BLaER1 treated with 17β-estradiol and CSF1 and Interleukin-3, amounts not matched to agents 10 nM and 100 nM (cell line): ENCODE measurements around the gene JMJD6.

Experiments used
- H3K27ac ChIP-seq, 11 experiments: shearing (Covaris generic); formaldehyde crosslinking; 2 replicates each; pipeline ENCODE4 v1.8.1; 2022
- H3K27me3 ChIP-seq, 11 experiments: shearing (Covaris generic); formaldehyde crosslinking; 2 replicates each; pipeline ENCODE4 v1.8.1; 2022
- H3K36me3 ChIP-seq, 11 experiments: shearing (Covaris generic); formaldehyde crosslinking; 2 replicates each; pipeline ENCODE4 v1.8.1; 2022
- H3K4me1 ChIP-seq, 10 experiments: shearing (Covaris generic); formaldehyde crosslinking; 2 replicates each; pipeline ENCODE4 v1.8.1; 2022
- H3K4me2 ChIP-seq, 11 experiments: shearing (Covaris generic); formaldehyde crosslinking; 2 replicates each; pipeline ENCODE4 v1.8.1; 2022
- H3K4me3 ChIP-seq, 10 experiments: shearing (Covaris generic); formaldehyde crosslinking; 2 replicates each; pipeline ENCODE4 v1.8.1; 2022
- H3K9ac ChIP-seq, 11 experiments: shearing (Covaris generic); formaldehyde crosslinking; 2 replicates each; pipeline ENCODE4 v1.8.1; 2022
- H3K9me3 ChIP-seq, 11 experiments: shearing (Covaris generic); formaldehyde crosslinking; replicated peaks in 1 of 11; 2 replicates each; pipeline ENCODE4 v1.8.1; 2022
- H4K20me1 ChIP-seq, 11 experiments: shearing (Covaris generic); formaldehyde crosslinking; 2 replicates each; pipeline ENCODE4 v1.8.1; 2022
- Cebpa-rat ChIP-seq, 11 experiments: shearing (Covaris generic); IDR thresholded peaks; 2 replicates each; pipeline ENCODE4 v1.8.1; 2022

Gene JMJD6

GRCh38 chr17:76709077-76709950 is 17.1 kb downstream of the JMJD6 start:
- H3K4me1 ChIP-seq, result peaks cover 41 to 81% (median 64%) of the 10 kb centered on the region in 10 experiments
- H3K4me2 ChIP-seq, result peak overlapping the region; percentile 87 to 99 (median 95)
- no peak for TF ChIP-seq Cebpa-rat (IDR thresholded peaks at IDR 0.05)
- H3K36me3 ChIP-seq, result peaks cover 9 to 21% (median 13%) of the 10 kb centered on the region in 11 experiments; a peak in 19 of 22 replicates
- H3K9me3 ChIP-seq, result no peaks in the 10 kb centered on the region; a peak in 1 of 22 replicates
- peak overlapping the region; percentile 65 to 90 (median 82) for H3K9ac ChIP-seq
- H3K27me3 ChIP-seq, result 0 out of 22 replicates have a peak, but pooled peaks cover 0 to 4% (median 0%) of the 10 kb centered on the region in 11 experiments
- peaks cover 4 to 55% (median 19%) of the 10 kb centered on the region in 11 experiments; a peak in 16 of 22 replicates for H4K20me1 ChIP-seq
- peak overlapping the region; percentile 61 to 77 (median 70) for H3K4me3 ChIP-seq
- H3K27ac ChIP-seq, result peak overlapping the region in 7 of 11 experiments; percentile 49 to 82 (median 76); a peak in 12 of 22 replicates

- Histone ChIP-seq H3K27ac (peak overlapping the region in 6 of 11 experiments; percentile 5 to 82 (median 66); a peak in 9 of 22 replicates), H3K4me3 (peak overlapping the region in 2 of 10 experiments; percentile 22 to 30; a peak in 4 of 20 replicates), H3K36me3 (peaks cover 0 to 9% (median 4%) of the 10 kb centered on the region in 11 experiments; a peak in 14 of 22 replicates), H3K4me2 (peak overlapping the region; percentile 87 to 99 (median 95)), H4K20me1 (peaks cover under 1 to 44% (median 9%) of the 10 kb centered on the region in 11 experiments; a peak in 12 of 22 replicates), H3K4me1 (peaks cover 42 to 82% (median 67%) of the 10 kb centered on the region in 10 experiments), H3K27me3 (0 out of 22 replicates have a peak, but pooled peaks cover 0 to 4% (median 0%) of the 10 kb centered on the region in 11 experiments), H3K9ac (peak overlapping the region in 9 of 11 experiments; percentile 3 to 90 (median 76); a peak in 11 of 22 replicates), H3K9me3 (no peaks in the 10 kb centered on the region; a peak in 1 of 22 replicates)
- TF ChIP-seq Cebpa-rat (IDR thresholded peaks at IDR 0.05), result no peak
Observed at GRCh38 chr17:76707985-76708807, 18.2 kb downstream of the JMJD6 start.

GRCh38 chr17:76706817-76707216 is 19.6 kb downstream of the JMJD6 start:
- H3K36me3 ChIP-seq, result peaks cover 0 to 4% (median 0%) of the 10 kb centered on the region in 11 experiments; a peak in 1 of 22 replicates
- H3K4me3 ChIP-seq, result no peak overlapping the region
- peak overlapping the region in 1 of 11 experiments; percentile 93; a peak in 1 of 22 replicates for H3K4me2 ChIP-seq
- no peak for TF ChIP-seq Cebpa-rat (IDR thresholded peaks at IDR 0.05)
- peaks cover 0 to 30% (median 7%) of the 10 kb centered on the region in 11 experiments; a peak in 8 of 22 replicates for H4K20me1 ChIP-seq
- peaks cover 49 to 83% (median 74%) of the 10 kb centered on the region in 10 experiments for H3K4me1 ChIP-seq
- H3K27me3 ChIP-seq, result 0 out of 22 replicates have a peak, but pooled peaks cover 0 to 4% (median 0%) of the 10 kb centered on the region in 11 experiments
- H3K9ac ChIP-seq, result no peak overlapping the region
- no peaks in the 10 kb centered on the region; a peak in 1 of 22 replicates for H3K9me3 ChIP-seq
- no peak overlapping the region for H3K27ac ChIP-seq

- TF ChIP-seq Cebpa-rat (IDR thresholded peaks at IDR 0.05), result no peak
- no peak overlapping the region for H3K4me3 ChIP-seq
- H3K9me3 ChIP-seq, result no peaks in the 10 kb centered on the region; a peak in 1 of 22 replicates
- H3K9ac ChIP-seq, result peak overlapping the region in 3 of 11 experiments; percentile 31 to 44 (median 43); a peak in 2 of 22 replicates
- peaks cover 57 to 90% (median 80%) of the 10 kb centered on the region in 10 experiments for H3K4me1 ChIP-seq
- 0 out of 22 replicates have a peak, but pooled peaks cover 0 to 3% (median 0%) of the 10 kb centered on the region in 11 experiments for H3K27me3 ChIP-seq
- peak overlapping the region; percentile 6 to 60 (median 42); a peak in 19 of 22 replicates for H3K4me2 ChIP-seq
- peaks cover 0 to 4% (median 0%) of the 10 kb centered on the region in 11 experiments; a peak in 1 of 22 replicates for H3K36me3 ChIP-seq
- peak overlapping the region in 3 of 11 experiments; percentile 45 to 52 (median 48); a peak in 5 of 22 replicates for H3K27ac ChIP-seq
- peaks cover 0 to 23% (median 7%) of the 10 kb centered on the region in 11 experiments; a peak in 7 of 22 replicates for H4K20me1 ChIP-seq
Observed at GRCh38 chr17:76704805-76705204, 21.6 kb downstream of the JMJD6 start.

GRCh38 chr17:76702941-76703637 is 23.3 kb downstream of the JMJD6 start:
- Histone ChIP-seq H3K4me1 (peaks cover 57 to 90% (median 80%) of the 10 kb centered on the region in 10 experiments), H3K9ac (peak overlapping the region in 6 of 11 experiments; percentile 8 to 92 (median 86); a peak in 11 of 22 replicates), H3K4me3 (no peak overlapping the region), H3K9me3 (no peaks in the 10 kb centered on the region; a peak in 1 of 22 replicates), H4K20me1 (peaks cover 0 to 6% (median 0%) of the 10 kb centered on the region in 11 experiments; a peak in 3 of 22 replicates), H3K27ac (peak overlapping the region in 8 of 11 experiments; percentile 29 to 98 (median 90); a peak in 14 of 22 replicates), H3K27me3 (no peaks in the 10 kb centered on the region), H3K36me3 (peaks cover 0 to 4% (median 0%) of the 10 kb centered on the region in 11 experiments; a peak in 1 of 22 replicates), H3K4me2 (peak overlapping the region; percentile 22 to 100 (median 95); a peak in 21 of 22 replicates)
- TF ChIP-seq Cebpa-rat (IDR thresholded peaks at IDR 0.05), result 0 out of 22 replicates have a peak, but pooled peaks of 1 of the 11 experiments have one; percentile 16

GRCh38 chr17:76702076-76702475 is 24.3 kb downstream of the JMJD6 start:
- peaks cover 0 to 4% (median 0%) of the 10 kb centered on the region in 11 experiments; a peak in 1 of 22 replicates for H3K36me3 ChIP-seq
- H3K9me3 ChIP-seq, result no peaks in the 10 kb centered on the region; a peak in 1 of 22 replicates
- H3K4me1 ChIP-seq, result peaks cover 63 to 90% (median 82%) of the 10 kb centered on the region in 10 experiments
- peak overlapping the region; percentile 22 to 100 (median 95); a peak in 20 of 22 replicates for H3K4me2 ChIP-seq
- peak overlapping the region in 5 of 11 experiments; percentile 73 to 92 (median 88); a peak in 8 of 22 replicates for H3K9ac ChIP-seq
- no peak overlapping the region for H3K4me3 ChIP-seq
- no peaks in the 10 kb centered on the region for H3K27me3 ChIP-seq
- peak overlapping the region in 6 of 11 experiments; percentile 88 to 98 (median 91); a peak in 13 of 22 replicates for H3K27ac ChIP-seq
- H4K20me1 ChIP-seq, result no peaks in the 10 kb centered on the region; a peak in 1 of 22 replicates
- no peak for TF ChIP-seq Cebpa-rat (IDR thresholded peaks at IDR 0.05)

GRCh38 chr17:76701471-76701967 is 24.9 kb downstream of the JMJD6 start:
- Histone ChIP-seq H3K9ac (peak overlapping the region in 10 of 11 experiments; percentile 57 to 92 (median 76); a peak in 19 of 22 replicates), H3K27ac (peak overlapping the region in 10 of 11 experiments; percentile 73 to 98 (median 88); a peak in 19 of 22 replicates), H3K4me3 (peak overlapping the region in 9 of 10 experiments; percentile 22 to 64 (median 55); a peak in 13 of 20 replicates)

More at GRCh38 chr17:76701471-76701967, 24.9 kb downstream of the JMJD6 start:
- Histone ChIP-seq H3K4me1 (peaks cover 68 to 95% (median 87%) of the 10 kb centered on the region in 10 experiments), H4K20me1 (no peaks in the 10 kb centered on the region; a peak in 1 of 22 replicates), H3K36me3 (peaks cover 0 to 1% (median 0%) of the 10 kb centered on the region in 11 experiments; a peak in 1 of 22 replicates), H3K27me3 (no peaks in the 10 kb centered on the region), H3K4me2 (peak overlapping the region; percentile 71 to 100 (median 95)), H3K9me3 (no peaks in the 10 kb centered on the region; a peak in 1 of 22 replicates)
- TF ChIP-seq Cebpa-rat (IDR thresholded peaks at IDR 0.05), result no peak
